HG03108 (cell line): ENCODE measurements around the gene ABCA10.

Source experiments
- ATAC-seq: cut with Tn5 transposase; IDR thresholded peaks from one replicate; pipeline ENCODE4 v1.9.1; 2021; ENCODE audit warnings: moderate library complexity; ENCODE audit not compliant: unreplicated experiment

The ABCA10 gene

GRCh38 chr17:69105907-69106730 is 122.5 kb downstream of the ABCA10 start:
- no peak for ATAC-seq

DNA sequence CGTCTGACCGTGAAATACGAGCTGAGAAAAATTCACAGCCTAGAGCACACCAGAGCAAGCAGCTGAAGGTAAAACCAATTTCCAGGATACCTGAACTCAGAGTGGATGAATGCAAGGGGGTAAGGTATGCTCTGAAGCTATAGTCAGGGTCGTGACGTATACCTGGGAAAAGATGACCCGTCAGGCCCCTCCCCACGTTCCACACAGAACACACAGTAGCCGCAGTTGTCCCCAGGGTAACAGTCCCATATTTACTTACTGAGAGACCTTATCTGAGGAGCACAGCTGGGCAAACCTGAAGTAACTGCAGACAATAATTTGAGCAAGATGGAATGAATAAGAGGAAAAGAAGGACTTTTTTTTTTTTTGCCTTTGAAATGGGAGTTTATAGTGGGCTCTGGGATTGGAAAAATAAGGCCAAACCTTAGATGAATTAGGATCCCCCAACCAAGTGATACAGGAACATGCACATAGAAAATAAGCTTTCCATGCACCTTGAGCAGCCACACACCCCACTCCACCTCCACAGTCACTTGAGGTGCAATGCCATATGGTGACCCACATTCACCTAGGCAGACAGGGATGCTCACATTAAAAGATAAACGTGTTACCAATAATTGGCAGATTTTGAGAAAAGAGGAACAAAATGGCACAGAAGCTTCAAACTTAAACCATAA is 124.9 kb downstream of the ABCA10 start:
- ATAC-seq, result no peak

- ATAC-seq, result no peak
Measured at GRCh38 chr17:69098625-69099024, 130.0 kb downstream of the ABCA10 start.
